HUDEP-2 (cell line): Measurements from ENCODE around the gene ABCC2.
"Not testable (repeated sequence)": the region's sequence is repeated elsewhere in the genome, so short reads cannot be mapped to it uniquely, and the experiment has no call there.

Experiments used
- DNase-seq, 76 experiments: peaks; one replicate each; lab custom pipeline; 2025; ENCODE audit not compliant: unreplicated experiment in 76 of 76; lab: John Stamatoyannopoulos, UW

ABCC2 gene

GRCh38 chr10:99782447-99783286 lies at the start of gene ABCC2:
Gene ABCC2, plus strand, starts transcription at chr10:99782640. Its CDS starts 205 bp downstream, at chr10:99782845.
- DNase-seq: no peak

- DNase-seq: peak in 1 of 76 experiments; percentile 4
These were observed 49.1 kb upstream of the ABCC2 start for GRCh38 chr10:99733366-99733765.

GRCh38 chr10:99734111-99734510 lies 48.3 kb upstream of the ABCC2 start:
- DNase-seq: not testable (repeated sequence)

- no peak for DNase-seq
These were observed 42.2 kb upstream of the ABCC2 start for GRCh38 chr10:99740260-99740659.

- no peak for DNase-seq
These were observed 41.4 kb upstream of the ABCC2 start for GRCh38 chr10:99740933-99741559.

- no peak for DNase-seq
These were observed 40.2 kb upstream of the ABCC2 start for GRCh38 chr10:99742254-99742653.

- no peak for DNase-seq
These were observed 39.7 kb upstream of the ABCC2 start for GRCh38 chr10:99742701-99743100.

GRCh38 chr10:99743841-99744240 lies 38.6 kb upstream of the ABCC2 start:
- DNase-seq: no peak

- not testable (repeated sequence) for DNase-seq
These were observed 36.3 kb upstream of the ABCC2 start for GRCh38 chr10:99746166-99746565.

GRCh38 chr10:99748823-99749451 lies 33.5 kb upstream of the ABCC2 start:
- no peak for DNase-seq

GRCh38 chr10:99750641-99751040 lies 31.8 kb upstream of the ABCC2 start:
- no peak for DNase-seq

GRCh38 chr10:99754670-99755069 lies 27.8 kb upstream of the ABCC2 start:
- DNase-seq: no peak

GRCh38 chr10:99756159-99756558 lies 26.3 kb upstream of the ABCC2 start:
- no peak for DNase-seq

- DNase-seq: no peak
These were observed 24.1 kb upstream of the ABCC2 start for GRCh38 chr10:99758211-99758891.

GRCh38 chr10:99760321-99760720 lies 22.1 kb upstream of the ABCC2 start:
- DNase-seq: no peak

- DNase-seq: no peak
These were observed 21.1 kb upstream of the ABCC2 start for GRCh38 chr10:99761365-99761764.

GRCh38 chr10:99765672-99766301 lies 16.7 kb upstream of the ABCC2 start:
- DNase-seq: no peak

GRCh38 chr10:99766302-99766681 lies 16.1 kb upstream of the ABCC2 start:
- DNase-seq: no peak

- no peak for DNase-seq
These were observed 14.5 kb upstream of the ABCC2 start for GRCh38 chr10:99767901-99768300.

- no peak for DNase-seq
These were observed 13.9 kb upstream of the ABCC2 start for GRCh38 chr10:99768556-99768955.

GRCh38 chr10:99769706-99770105 lies 12.7 kb upstream of the ABCC2 start:
- no peak for DNase-seq
